B cell (primary cell): ENCODE results near the gene XRRA1. TPM values are rescaled to one million over a fixed set of nuclear protein-coding genes. Genes with fewer than 3 reads are reported as not detected.

Experiments
- ATAC-seq: fragments of 200-7000 bp; cut with Tn5 transposase; one replicate; pipeline ENCODE4 v1.10.0; 2021; ENCODE audit warnings: low read depth, mild to moderate bottlenecking, moderate number of reproducible peaks, moderate library complexity
- CTCF ChIA-PET: fragments of 350-600 bp; sonication (Branson Sonifier 250); formaldehyde crosslinking; loops from one replicate; lab custom pipeline; 2021; ENCODE audit warnings: antibody characterized with exemption, inconsistent platforms; lab: Charles Lee
- POLR2A ChIA-PET: fragments of 350-600 bp; sonication (Branson Sonifier 250); formaldehyde crosslinking; loops from one replicate; lab custom pipeline; 2021; ENCODE audit warnings: antibody characterized with exemption; lab: Charles Lee
- DNase-seq: peaks from one replicate; pipeline ENCODE4 v3.0.0; 2013
- H2AFZ ChIP-seq: 2 replicates; pipeline ENCODE4 v1.6.1; 2012; ENCODE audit warnings: mild to moderate bottlenecking, low read depth, low read length; ENCODE audit not compliant: insufficient read depth, poor library complexity, severe bottlenecking
- H3K27ac ChIP-seq, 2 donors: 1 replicate in 1 of 2; 2 replicates in 1 of 2; pipeline ENCODE4 v1.5.1; 2012 to 2013; ENCODE audit warnings: low read length in 2 of 2, mild to moderate bottlenecking in 2 of 2, moderate library complexity in 1 of 2
- H3K27me3 ChIP-seq, 4 experiments: fragments of 200-600 bp in 1 of 4; sonication (generic) in 1 of 4; replicated peaks in 1 of 4; 1 replicate in 2 of 4; 2 replicates in 2 of 4; pipeline versions ENCODE4 v1.6.1 to v1.7.0; 2013 to 2016; ENCODE audit warnings: low read length in 3 of 4, mild to moderate bottlenecking in 2 of 4, mixed read lengths in 1 of 4, moderate library complexity in 1 of 4; ENCODE audit not compliant: insufficient read depth in 4 of 4, control insufficient read depth in 3 of 4; ENCODE audit errors: control extremely low read depth in 1 of 4
- H3K36me3 ChIP-seq, 2 experiments: replicated peaks in 1 of 2; 1 replicate in 1 of 2; 2 replicates in 1 of 2; pipeline versions ENCODE4 v1.6.1 to v1.7.1; 2013; ENCODE audit warnings: low read length in 1 of 2; ENCODE audit not compliant: insufficient read depth in 2 of 2, control insufficient read depth in 1 of 2; ENCODE audit errors: control extremely low read depth in 1 of 2, extremely low read depth in 1 of 2
- H3K4me1 ChIP-seq, 2 donors: fragments of 200-600 bp in 1 of 2; sonication (generic) in 1 of 2; 1 replicate in 1 of 2; 2 replicates in 1 of 2; pipeline versions ENCODE4 v1.5.1 to v1.6.1; 2013 to 2017; ENCODE audit warnings: low read length in 2 of 2; ENCODE audit not compliant: control insufficient read depth in 2 of 2, insufficient read depth in 2 of 2
- H3K4me2 ChIP-seq: replicated peaks from 2 replicates; pipeline ENCODE3; 2012; ENCODE audit warnings: mild to moderate bottlenecking, low read depth, low read length; ENCODE audit not compliant: poor library complexity, severe bottlenecking
- H3K4me3 ChIP-seq, 5 experiments: fragments of 200-600 bp in 1 of 5; sonication (generic) in 1 of 5; 1 replicate in 3 of 5; 2 replicates in 2 of 5; pipeline versions ENCODE4 v1.5.1 to v1.7.0; 2011 to 2016; ENCODE audit warnings: low read length in 4 of 5, mild to moderate bottlenecking in 4 of 5, low read depth in 2 of 5, control low read depth in 1 of 5, moderate library complexity in 1 of 5; ENCODE audit not compliant: insufficient read depth in 1 of 5; ENCODE audit errors: control extremely low read depth in 1 of 5, extremely low read depth in 1 of 5
- H3K79me2 ChIP-seq: fragments of 200-600 bp; sonication (generic); one replicate; pipeline ENCODE4 v1.6.0; 2016; ENCODE audit warnings: low read length; ENCODE audit not compliant: control insufficient read depth, insufficient read depth
- H3K9ac ChIP-seq: fragments of 200-600 bp; sonication (generic); 2 replicates; pipeline ENCODE4 v1.6.1; 2017; ENCODE audit warnings: mild to moderate bottlenecking, low read length, moderate library complexity
- H3K9me3 ChIP-seq, 3 donors: one replicate each; pipeline versions ENCODE4 v1.6.1 to v1.7.1; 2013; ENCODE audit warnings: low read length in 2 of 3; ENCODE audit not compliant: control insufficient read depth in 2 of 3, insufficient read depth in 1 of 3; ENCODE audit errors: control extremely low read depth in 1 of 3
- H4K20me1 ChIP-seq: 2 replicates; pipeline ENCODE4 v1.6.0; 2012; ENCODE audit warnings: mild to moderate bottlenecking, low read length; ENCODE audit not compliant: insufficient read depth, control insufficient read depth, poor library complexity, severe bottlenecking
- H3K27ac Mint-ChIP-seq: one replicate; pipeline ENCODE4 v1.8.0; 2021; ENCODE audit warnings: mixed read lengths
- H3K27me3 Mint-ChIP-seq: one replicate; pipeline ENCODE4 v1.8.0; 2021; ENCODE audit warnings: mixed read lengths
- H3K4me1 Mint-ChIP-seq: one replicate; pipeline ENCODE4 v1.8.0; 2021; ENCODE audit warnings: mixed read lengths
- H3K4me3 Mint-ChIP-seq: one replicate; pipeline ENCODE4 v1.8.0; 2021; ENCODE audit warnings: mixed read lengths
- H3K9me3 Mint-ChIP-seq: one replicate; pipeline ENCODE4 v1.8.0; 2022; ENCODE audit warnings: mixed read lengths; ENCODE audit not compliant: insufficient read depth
- CTCF ChIP-seq: fragments of 200-600 bp; IDR thresholded peaks from one replicate; pipeline ENCODE4 v1.8.0; 2022; ENCODE audit warnings: antibody characterized with exemption, mild to moderate bottlenecking
- EZH2 ChIP-seq: IDR thresholded peaks from 2 replicates; pipeline ENCODE4 v1.6.1; 2012; ENCODE audit warnings: borderline replicate concordance, low read depth, mild to moderate bottlenecking, moderate library complexity, low read length; ENCODE audit not compliant: insufficient read depth, poor library complexity, severe bottlenecking
- WGBS: methylation state at CpG from one replicate; pipeline ENCODE4 v1.1.5; 2013; ENCODE audit warnings: missing lambda C conversion rate; ENCODE audit not compliant: insufficient coverage; 5-methylcytosine and 5-hydroxymethylcytosine counted together
- intact Hi-C: fragments of 100-400 bp; cut with micrococcal nuclease; formaldehyde crosslinking; loops from one replicate; pipeline ENCODE4 v1.10.0; 2022
- polyA plus RNA-seq: library from polyadenylated mRNA; depleted of rRNA; stranded (reverse); fragments of >200 nt; gene quantifications from 2 replicates; pipeline ENCODE4 v1.2.3, GENCODE V29; 2012
- total RNA-seq, 2 donors: library from RNA; stranded (reverse); fragments of 120-200 nt in 1 of 2; gene quantifications; 1 replicate in 1 of 2; 2 replicates in 1 of 2; pipeline versions ENCODE4 v1.2.3 to v1.2.4, GENCODE V29; 2013 to 2022

Gene XRRA1
- total and polyA plus RNA-seq, 2 donors (not counting 1 experiment from before 2014, with no cell fraction given): 6.9 to 80.8 TPM

GRCh38 chr11:74844865-74845264, 104.0 kb downstream of the XRRA1 start:
- Histone ChIP-seq H3K27ac (no peak overlapping the region), H3K9ac (no peak overlapping the region), H2AFZ (no peak overlapping the region), H3K4me1 (peaks cover 8 to 9% of the 10 kb centered on the region in 2 donors), H3K36me3 (peaks cover 0 to 31% of the 10 kb centered on the region in 2 experiments), H3K27me3 (no peaks in the 10 kb centered on the region), H3K4me2 (no peak overlapping the region), H3K4me3 (no peak overlapping the region), H4K20me1 (no peaks in the 10 kb centered on the region), H3K79me2 (no peaks in the 10 kb centered on the region), H3K9me3 (no peaks in the 10 kb centered on the region)
- DNase-seq: no peak
- no peaks in the 10 kb centered on the region for H3K27me3 Mint-ChIP-seq
- no peak overlapping the region for H3K27ac Mint-ChIP-seq
- H3K9me3 Mint-ChIP-seq: no peaks in the 10 kb centered on the region
- ChIA-PET CTCF (interaction anchor here (1.2 kb wide), 1 partner anchor 142 kb away, joined by 3 read pairs; no protein-coding TSS in a partner anchor), POLR2A (no interaction called here)
- no peak for ATAC-seq
- 90% methylated on average over 2 of the region's 4 CpGs for WGBS
- peaks cover 17% of the 10 kb centered on the region for H3K4me1 Mint-ChIP-seq
- H3K4me3 Mint-ChIP-seq: no peak overlapping the region
- TF ChIP-seq CTCF (no peak), EZH2 (no peak)
- intact Hi-C loops: no loop called here

DNA sequence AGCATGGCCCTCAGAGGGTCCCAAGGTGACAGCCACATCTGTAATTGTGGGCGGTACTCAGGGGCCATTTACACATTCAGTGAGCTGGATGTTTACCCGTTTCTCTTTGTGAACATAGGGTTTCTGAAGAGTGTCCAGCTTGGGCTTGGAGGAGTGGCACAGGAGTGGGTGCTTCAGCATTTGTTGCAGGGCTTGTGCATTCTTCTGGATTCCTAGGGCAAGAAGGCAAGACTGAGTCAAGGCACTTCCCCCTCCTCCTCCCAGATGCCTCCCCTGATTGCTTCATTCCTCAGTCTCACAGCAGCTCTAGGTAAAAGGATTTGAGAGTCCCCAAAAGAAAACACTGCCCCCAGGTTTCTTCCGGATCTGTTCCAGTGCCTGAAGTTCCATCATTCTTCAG, 104.8 kb downstream of the XRRA1 start:
- H3K4me2 ChIP-seq: no peak overlapping the region
- CTCF ChIA-PET: interaction anchor here (1.2 kb wide), 1 partner anchor 141 kb away, joined by 3 read pairs; no protein-coding TSS in a partner anchor
- H3K4me1 ChIP-seq: peaks cover 8 to 9% of the 10 kb centered on the region in 2 donors
- Mint-ChIP-seq H3K4me1 (peaks cover 19% of the 10 kb centered on the region), H3K27ac (no peak overlapping the region), H3K27me3 (no peaks in the 10 kb centered on the region), H3K9me3 (no peaks in the 10 kb centered on the region), H3K4me3 (no peak overlapping the region)
- no peaks in the 10 kb centered on the region for H3K79me2 ChIP-seq
- H3K36me3 ChIP-seq: peaks cover 0 to 28% of the 10 kb centered on the region in 2 experiments
- H3K27ac ChIP-seq: no peak overlapping the region
- no peaks in the 10 kb centered on the region for H3K27me3 ChIP-seq
- H4K20me1 ChIP-seq: no peaks in the 10 kb centered on the region
- no peak for TF ChIP-seq EZH2
- no peak for TF ChIP-seq CTCF
- ATAC-seq (no peak), DNase-seq (no peak)
- no peak overlapping the region for H3K9ac ChIP-seq
- no peaks in the 10 kb centered on the region for H3K9me3 ChIP-seq
- intact Hi-C loops: no loop called here
- H2AFZ ChIP-seq: no peak overlapping the region
- WGBS: 80% methylated on average over 1 of the region's 3 CpGs
- POLR2A ChIA-PET: no interaction called here
- H3K4me3 ChIP-seq: no peak overlapping the region
